HCT116 (cell line): Measurements from ENCODE around the gene ZNHIT3.

ENCODE experiments used
- ATF3 ChIP-seq: IDR thresholded peaks from 2 replicates; pipeline ENCODE4 v1.6.1; 2012
- CTCF ChIP-seq, 3 experiments: fragments of 200-600 bp in 1 of 3; sonication (generic) in 1 of 3; IDR thresholded peaks in 2 of 3; conservative IDR thresholded peaks in 1 of 3; 2 replicates each; pipeline ENCODE4 v1.5.1; 2012 to 2017; ENCODE audit warnings: low read depth in 2 of 3, low read length in 2 of 3, antibody characterized with exemption in 1 of 3, borderline replicate concordance in 1 of 3, control low read depth in 1 of 3, mild to moderate bottlenecking in 1 of 3, mixed read lengths in 1 of 3, mixed run types in 1 of 3, moderate library complexity in 1 of 3; ENCODE audit not compliant: insufficient read depth in 1 of 3
- EZH2 ChIP-seq: fragments of 200-600 bp; sonication (generic); IDR thresholded peaks from 2 replicates; pipeline ENCODE4 v1.6.1; 2017; ENCODE audit warnings: antibody characterized with exemption, mixed run types
- EZH2phosphoT487 ChIP-seq: fragments of 200-600 bp; IDR thresholded peaks from 2 replicates; pipeline ENCODE4 v1.6.1; 2018; ENCODE audit warnings: antibody characterized with exemption, borderline replicate concordance
- POLR2A ChIP-seq: IDR thresholded peaks from 2 replicates; pipeline ENCODE4 v1.7.0; 2011; ENCODE audit warnings: borderline replicate concordance; ENCODE audit not compliant: insufficient read depth, insufficient read length; ENCODE audit errors: extremely low read depth
- POLR2AphosphoS5 ChIP-seq: IDR thresholded peaks from 2 replicates; pipeline ENCODE4 v1.6.1; 2011; ENCODE audit warnings: mild to moderate bottlenecking, low read depth, low read length, moderate library complexity
- RAD21 ChIP-seq: IDR thresholded peaks from 2 replicates; pipeline ENCODE4 v1.6.1; 2012; ENCODE audit warnings: low read depth, mild to moderate bottlenecking
- SIN3A ChIP-seq: IDR thresholded peaks from 2 replicates; pipeline ENCODE4 v1.6.1; 2012; ENCODE audit warnings: low read depth
- YY1 ChIP-seq: IDR thresholded peaks from 2 replicates; pipeline ENCODE4 v1.6.1; 2011; ENCODE audit warnings: low read length, low read depth, moderate library complexity, mild to moderate bottlenecking; ENCODE audit not compliant: insufficient replicate concordance; ENCODE audit errors: extremely low read depth
- ZBTB33 ChIP-seq: IDR thresholded peaks from 2 replicates; pipeline ENCODE4 v1.6.1; 2011; ENCODE audit warnings: mild to moderate bottlenecking, low read length, moderate library complexity; ENCODE audit not compliant: insufficient replicate concordance; ENCODE audit errors: extremely low read depth
- ZFX ChIP-seq: fragments of 450-650 bp; IDR thresholded peaks from 2 replicates; pipeline ENCODE4 v1.6.1; 2017
- ZNF274 ChIP-seq: fragments of 200-500 bp; sonication (Bioruptor generic); IDR thresholded peaks from 2 replicates; pipeline ENCODE4 v1.6.1; 2014; ENCODE audit warnings: mild to moderate bottlenecking, low read depth, low read length, inconsistent platforms
- TF ChIP-seq, protein P1 (sequence below): IDR thresholded peaks from 2 replicates; pipeline ENCODE4 v1.6.1; 2012; ENCODE audit warnings: low read depth

GRCh38 chr17:36461330-36462110, 25.0 kb upstream of the ZNHIT3 start:
- TF ChIP-seq CTCF (IDR thresholded peaks at IDR 0.05 in 2 of 3, conservative IDR thresholded peaks at IDR 0.05 in 1 of 3; ENCODE audit: borderline replicate concordance in 1 of 3, insufficient read depth in 1 of 3, low read depth in 2 of 3, low read length in 2 of 3) (no peak), POLR2A (no peak), EZH2phosphoT487 (no peak), SIN3A (no peak), RAD21 (no peak), EZH2 (no peak), ZBTB33 (no peak), ZNF274 (no peak), ATF3 (no peak), YY1 (no peak), ZFX (no peak), POLR2AphosphoS5 (no peak)
- TF ChIP-seq, protein P1, sequence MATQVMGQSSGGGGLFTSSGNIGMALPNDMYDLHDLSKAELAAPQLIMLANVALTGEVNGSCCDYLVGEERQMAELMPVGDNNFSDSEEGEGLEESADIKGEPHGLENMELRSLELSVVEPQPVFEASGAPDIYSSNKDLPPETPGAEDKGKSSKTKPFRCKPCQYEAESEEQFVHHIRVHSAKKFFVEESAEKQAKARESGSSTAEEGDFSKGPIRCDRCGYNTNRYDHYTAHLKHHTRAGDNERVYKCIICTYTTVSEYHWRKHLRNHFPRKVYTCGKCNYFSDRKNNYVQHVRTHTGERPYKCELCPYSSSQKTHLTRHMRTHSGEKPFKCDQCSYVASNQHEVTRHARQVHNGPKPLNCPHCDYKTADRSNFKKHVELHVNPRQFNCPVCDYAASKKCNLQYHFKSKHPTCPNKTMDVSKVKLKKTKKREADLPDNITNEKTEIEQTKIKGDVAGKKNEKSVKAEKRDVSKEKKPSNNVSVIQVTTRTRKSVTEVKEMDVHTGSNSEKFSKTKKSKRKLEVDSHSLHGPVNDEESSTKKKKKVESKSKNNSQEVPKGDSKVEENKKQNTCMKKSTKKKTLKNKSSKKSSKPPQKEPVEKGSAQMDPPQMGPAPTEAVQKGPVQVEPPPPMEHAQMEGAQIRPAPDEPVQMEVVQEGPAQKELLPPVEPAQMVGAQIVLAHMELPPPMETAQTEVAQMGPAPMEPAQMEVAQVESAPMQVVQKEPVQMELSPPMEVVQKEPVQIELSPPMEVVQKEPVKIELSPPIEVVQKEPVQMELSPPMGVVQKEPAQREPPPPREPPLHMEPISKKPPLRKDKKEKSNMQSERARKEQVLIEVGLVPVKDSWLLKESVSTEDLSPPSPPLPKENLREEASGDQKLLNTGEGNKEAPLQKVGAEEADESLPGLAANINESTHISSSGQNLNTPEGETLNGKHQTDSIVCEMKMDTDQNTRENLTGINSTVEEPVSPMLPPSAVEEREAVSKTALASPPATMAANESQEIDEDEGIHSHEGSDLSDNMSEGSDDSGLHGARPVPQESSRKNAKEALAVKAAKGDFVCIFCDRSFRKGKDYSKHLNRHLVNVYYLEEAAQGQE: no peak
